ENCODE results near the gene C3AR1. TPM values are rescaled to one million over a fixed set of nuclear protein-coding genes. Genes with fewer than 3 reads are reported as not detected.

The C3AR1 gene
- total and polyA plus RNA-seq, 2 of the 13 experiments (the other 11 are each of a cell fraction or from before 2014, with no cell fraction given) = not detected

DNA sequence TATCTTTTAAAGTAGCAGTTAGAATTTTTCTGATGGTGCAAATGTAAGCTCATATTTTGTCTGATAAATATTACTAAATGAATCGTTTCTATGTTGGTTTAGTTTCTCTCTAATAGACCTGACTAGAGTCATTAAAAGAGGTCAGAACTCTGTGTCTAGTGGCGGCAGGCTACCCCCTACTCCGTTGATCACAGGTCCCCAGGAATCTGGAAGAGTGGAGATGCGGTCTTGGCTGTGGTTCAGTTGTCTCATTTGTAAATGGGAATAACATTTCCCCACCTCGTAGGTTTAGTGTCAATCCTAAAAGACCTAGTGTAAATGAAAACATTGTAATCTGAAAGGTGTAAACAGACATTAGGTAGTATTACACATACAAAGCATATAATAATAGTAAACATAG, 38.3 kb downstream of the C3AR1 start:
- ChIA-PET POLR2A (interaction anchor here (1.3 kb wide), 1 partner anchor 95 kb away, joined by 3 read pairs; no protein-coding TSS in a partner anchor), CTCF (ENCODE audit: low intra/inter-chr PET ratio, low total read pairs) (no interaction called here)
- DNase-seq (ENCODE audit: low spot score) (no peak), ATAC-seq (no peak), FAIRE-seq (no peak)
- Histone ChIP-seq H3K27me3 (ENCODE audit: control insufficient read depth in 1 of 2, insufficient read depth in 2 of 2, low read length in 2 of 2) (no peaks in the 10 kb centered on the region; a peak in 1 of 5 replicates), H3K36me3 (replicated peaks in 1 of 2; ENCODE audit: control insufficient read depth in 1 of 2, insufficient read depth in 2 of 2, low read length in 2 of 2) (no peaks in the 10 kb centered on the region), H3K4me3 (replicated peaks in 1 of 3; ENCODE audit: insufficient read depth in 1 of 3, low read depth in 2 of 3, low read length in 3 of 3) (peak overlapping the region; percentile 56 to 72 (median 56); a peak in 4 of 6 replicates), H3K27ac (ENCODE audit: extremely low read length, insufficient read depth, low read length) (no peak overlapping the region), H3K79me2 (ENCODE audit: insufficient read depth, low read length) (no peaks in the 10 kb centered on the region), H3K4me2 (ENCODE audit: low read depth, low read length) (peak overlapping the region; percentile 75), H3K9ac (ENCODE audit: insufficient read depth, low read depth, low read length) (0 out of 2 replicates have a peak overlapping the region, but pooled peaks have one; percentile 70), H3K9me3 (ENCODE audit: low read length) (no peaks in the 10 kb centered on the region), H4K20me1 (ENCODE audit: insufficient read depth, low read length) (no peaks in the 10 kb centered on the region), H3K4me1 (ENCODE audit: insufficient read depth, low read length) (peaks cover 24% of the 10 kb centered on the region), H2AFZ (ENCODE audit: low read length) (peak overlapping the region; percentile 61)
- intact Hi-C loops (cut with micrococcal nuclease; ENCODE audit: unreplicated experiment) (no loop called here), in situ Hi-C loops (cut with HindIII; ENCODE audit: extremely low pct_ligation_motif_present, low pct_unique_long_range_greater_than_20kb) (no loop called here)
- whole genome bisulfite sequencing (ENCODE audit: low lambda C conversion rate) = 52% methylated on average over 5 of the region's 5 CpGs
- BruUV-seq (replicated peaks) = no TSS peak
- TF ChIP-seq NCOR1 (IDR thresholded peaks at IDR 0.05; ENCODE audit: borderline replicate concordance, low read length) (no peak), ISX (CRISPR knock-in tag; conservative IDR thresholded peaks at IDR 0.05) (no peak), BHLHE40 (IDR thresholded peaks at IDR 0.05; ENCODE audit: low read length) (no peak), ZNF264 (CRISPR knock-in tag; IDR thresholded peaks at IDR 0.05) (no peak), NAIF1 (CRISPR knock-in tag; IDR thresholded peaks at IDR 0.05; ENCODE audit: borderline replicate concordance) (no peak), HNRNPL (IDR thresholded peaks at IDR 0.05; ENCODE audit: low read depth, low read length) (no peak), TBP (CRISPR knock-in tag; IDR thresholded peaks at IDR 0.05) (no peak), KDM1A (CRISPR knock-in tag; IDR thresholded peaks at IDR 0.05) (no peak), KLF12 (CRISPR knock-in tag; IDR thresholded peaks at IDR 0.05; ENCODE audit: borderline replicate concordance) (no peak), ZNF7 (CRISPR knock-in tag; IDR thresholded peaks at IDR 0.05) (no peak), AGO2 (optimal IDR thresholded peaks at IDR 0.05; ENCODE audit: low read depth, low read length) (no peak), WIZ (CRISPR knock-in tag; IDR thresholded peaks at IDR 0.05) (no peak), ZNF550 (CRISPR knock-in tag; IDR thresholded peaks at IDR 0.05; ENCODE audit: borderline replicate concordance) (no peak)
- TF ChIP-seq, protein P1, sequence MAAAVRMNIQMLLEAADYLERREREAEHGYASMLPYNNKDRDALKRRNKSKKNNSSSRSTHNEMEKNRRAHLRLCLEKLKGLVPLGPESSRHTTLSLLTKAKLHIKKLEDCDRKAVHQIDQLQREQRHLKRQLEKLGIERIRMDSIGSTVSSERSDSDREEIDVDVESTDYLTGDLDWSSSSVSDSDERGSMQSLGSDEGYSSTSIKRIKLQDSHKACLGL (CRISPR knock-in tag; IDR thresholded peaks at IDR 0.05) = no peak

Measured in HepG2 (cell line).